HEK293 (cell line): ENCODE data around the gene HOXB4.

Experiments used
- CTCF ChIP-seq: fragments of 450-650 bp; formaldehyde crosslinking; IDR thresholded peaks from 2 replicates; pipeline ENCODE4 v1.5.1; 2016; ENCODE audit warnings: missing biosample characterization, missing genetic modification characterization
- KLF16 ChIP-seq: fragments of 450-650 bp; formaldehyde crosslinking; IDR thresholded peaks from 2 replicates; pipeline ENCODE4 v1.5.1; 2017; ENCODE audit warnings: missing biosample characterization, missing genetic modification characterization
- KLF8 ChIP-seq: fragments of 450-650 bp; formaldehyde crosslinking; IDR thresholded peaks from 2 replicates; pipeline ENCODE4 v1.5.1; 2016; ENCODE audit warnings: missing biosample characterization, missing genetic modification characterization
- PRDM1 ChIP-seq: fragments of 450-650 bp; formaldehyde crosslinking; IDR thresholded peaks from 2 replicates; pipeline ENCODE4; 2016; ENCODE audit warnings: missing biosample characterization, missing genetic modification characterization
- ZNF138 ChIP-seq: fragments of 450-650 bp; formaldehyde crosslinking; IDR thresholded peaks from 2 replicates; pipeline ENCODE4 v1.5.1; 2016; ENCODE audit warnings: missing biosample characterization, missing genetic modification characterization, borderline replicate concordance
- ZNF140 ChIP-seq: fragments of 450-650 bp; formaldehyde crosslinking; IDR thresholded peaks from 2 replicates; pipeline ENCODE4 v1.5.1; 2016; ENCODE audit warnings: missing biosample characterization, missing genetic modification characterization
- ZNF302 ChIP-seq: fragments of 450-650 bp; formaldehyde crosslinking; IDR thresholded peaks from 2 replicates; pipeline ENCODE4 v1.5.1; 2016; ENCODE audit warnings: missing biosample characterization, missing genetic modification characterization, low read depth
- ZNF311 ChIP-seq: fragments of 450-650 bp; formaldehyde crosslinking; IDR thresholded peaks from 2 replicates; pipeline ENCODE4 v1.5.1; 2017; ENCODE audit warnings: missing biosample characterization, missing genetic modification characterization, borderline replicate concordance
- ZNF423 ChIP-seq: fragments of 450-650 bp; formaldehyde crosslinking; IDR thresholded peaks from 2 replicates; pipeline ENCODE4 v1.5.1; 2016; ENCODE audit warnings: missing biosample characterization, missing genetic modification characterization
- ZNF514 ChIP-seq: fragments of 450-650 bp; formaldehyde crosslinking; IDR thresholded peaks from 2 replicates; pipeline ENCODE4 v1.5.1; 2016; ENCODE audit warnings: missing biosample characterization, missing genetic modification characterization
- ZSCAN18 ChIP-seq: fragments of 450-650 bp; formaldehyde crosslinking; IDR thresholded peaks from 2 replicates; pipeline ENCODE4 v1.5.1; 2016; ENCODE audit warnings: missing biosample characterization, missing genetic modification characterization

- TF ChIP-seq CTCF, result no peak
- TF ChIP-seq KLF8 (tag by site-specific recombination), result no peak
- no peak for TF ChIP-seq ZSCAN18
- TF ChIP-seq ZNF140 (tag by site-specific recombination), result no peak
- TF ChIP-seq PRDM1 (tag by site-specific recombination), result no peak
- TF ChIP-seq ZNF302 (tag by site-specific recombination), result no peak
- no peak for TF ChIP-seq ZNF311 (tag by site-specific recombination)
- TF ChIP-seq ZNF514 (tag by site-specific recombination), result no peak
- no peak for TF ChIP-seq KLF16 (tag by site-specific recombination)
- no peak for TF ChIP-seq ZNF138 (tag by site-specific recombination)
- TF ChIP-seq ZNF423 (tag by site-specific recombination), result no peak
Observed at GRCh38 chr17:48567209-48567608, 10.9 kb downstream of the HOXB4 start.
